H9 (cell line): ENCODE data around the gene SHTN1. TPM values are rescaled to one million over a fixed set of nuclear protein-coding genes. Genes with fewer than 3 reads are reported as not detected.

Experiments used
- DNase-seq: peaks from one replicate; pipeline ENCODE4 v3.0.0-alpha.2; 2017
- H2AFZ ChIP-seq: one replicate; pipeline ENCODE4 v1.6.1; 2013; ENCODE audit warnings: mild to moderate bottlenecking, low read length, control low read depth, moderate library complexity
- H2AK5ac ChIP-seq: 2 replicates; pipeline ENCODE4 v1.6.1; 2013; ENCODE audit warnings: low read length, control low read depth, mixed read lengths; ENCODE audit not compliant: insufficient read length
- H2BK120ac ChIP-seq: one replicate; pipeline ENCODE4 v1.6.1; 2013; ENCODE audit warnings: low read depth, mild to moderate bottlenecking, low read length, control low read depth, inconsistent platforms; ENCODE audit not compliant: poor library complexity, severe bottlenecking
- H2BK12ac ChIP-seq: 2 replicates; pipeline ENCODE4 v1.6.1; 2013; ENCODE audit warnings: low read length, control low read depth, mixed read lengths, low read depth; ENCODE audit not compliant: insufficient read length
- H2BK15ac ChIP-seq: 2 replicates; pipeline ENCODE4 v1.6.1; 2013; ENCODE audit warnings: low read depth, low read length, control low read depth
- H2BK20ac ChIP-seq: one replicate; pipeline ENCODE4 v1.6.1; 2013; ENCODE audit warnings: low read depth, mild to moderate bottlenecking, low read length, control low read depth, inconsistent platforms; ENCODE audit not compliant: poor library complexity, severe bottlenecking
- H2BK5ac ChIP-seq: 2 replicates; pipeline ENCODE4 v1.6.1; 2013; ENCODE audit warnings: low read length, control low read depth, mixed read lengths; ENCODE audit not compliant: insufficient read length
- H3K14ac ChIP-seq: 2 replicates; pipeline ENCODE4 v1.6.1; 2013; ENCODE audit warnings: low read length, control low read depth; ENCODE audit not compliant: insufficient read depth
- H3K18ac ChIP-seq: 2 replicates; pipeline ENCODE4 v1.6.1; 2013; ENCODE audit warnings: low read depth, mild to moderate bottlenecking, mixed read lengths, low read length, control low read depth; ENCODE audit not compliant: insufficient read length
- H3K23ac ChIP-seq: 2 replicates; pipeline ENCODE4 v1.6.1; 2013; ENCODE audit warnings: low read length, control low read depth, mixed read lengths, low read depth; ENCODE audit not compliant: insufficient read length
- H3K23me2 ChIP-seq: 2 replicates; pipeline ENCODE4 v1.6.1; 2013; ENCODE audit warnings: low read depth, mild to moderate bottlenecking, mixed read lengths, low read length, control low read depth; ENCODE audit not compliant: insufficient read length, poor library complexity, severe bottlenecking
- H3K27ac ChIP-seq: 2 replicates; pipeline ENCODE4 v1.5.1; 2013; ENCODE audit warnings: low read length, control low read depth, mixed read lengths, low read depth; ENCODE audit not compliant: insufficient read length
- H3K27me3 ChIP-seq: 2 replicates; pipeline ENCODE4 v1.6.1; 2013; ENCODE audit warnings: low read length, control low read depth, inconsistent platforms; ENCODE audit not compliant: insufficient read depth
- H3K4ac ChIP-seq: 2 replicates; pipeline ENCODE4 v1.6.1; 2013; ENCODE audit warnings: low read depth, mild to moderate bottlenecking, control low read depth, inconsistent platforms, low read length, moderate library complexity
- H3K4me1 ChIP-seq: 2 replicates; pipeline ENCODE4 v1.6.1; 2013; ENCODE audit warnings: low read length, control low read depth, inconsistent platforms; ENCODE audit not compliant: insufficient read depth
- H3K4me2 ChIP-seq: 2 replicates; pipeline ENCODE4 v1.6.1; 2013; ENCODE audit warnings: low read length, control low read depth, mixed read lengths; ENCODE audit not compliant: insufficient read length, insufficient read depth
- H3K56ac ChIP-seq: 2 replicates; pipeline ENCODE4 v1.6.1; 2013; ENCODE audit warnings: low read depth, mild to moderate bottlenecking, mixed read lengths, low read length, control low read depth; ENCODE audit not compliant: insufficient read length
- H3K79me1 ChIP-seq: 2 replicates; pipeline ENCODE4 v1.6.1; 2013; ENCODE audit warnings: low read depth, mild to moderate bottlenecking, moderate library complexity, low read length, control low read depth, inconsistent platforms; ENCODE audit not compliant: insufficient read depth, poor library complexity, severe bottlenecking
- H3K79me2 ChIP-seq: 2 replicates; pipeline ENCODE4 v1.6.1; 2013; ENCODE audit warnings: low read length, control low read depth, inconsistent platforms; ENCODE audit not compliant: insufficient read depth
- H3K9ac ChIP-seq: 2 replicates; pipeline ENCODE4 v1.6.1; 2013; ENCODE audit warnings: low read length, control low read depth, mixed read lengths; ENCODE audit not compliant: insufficient read length; ENCODE audit errors: extremely low read depth
- H3K9me3 ChIP-seq: one replicate; pipeline ENCODE4 v1.6.1; 2013; ENCODE audit warnings: low read depth, low read length, inconsistent platforms; ENCODE audit not compliant: control insufficient read depth
- H3T11ph ChIP-seq: one replicate; pipeline ENCODE4 v1.6.1; 2013; ENCODE audit warnings: mild to moderate bottlenecking, low read length, control low read depth, inconsistent platforms
- H4K20me1 ChIP-seq: one replicate; pipeline ENCODE4 v1.6.1; 2013; ENCODE audit not compliant: control insufficient read depth, insufficient read length, insufficient read depth
- H4K5ac ChIP-seq: 2 replicates; pipeline ENCODE4 v1.6.1; 2013; ENCODE audit warnings: low read depth, mild to moderate bottlenecking, mixed read lengths, low read length, control low read depth; ENCODE audit not compliant: insufficient read length
- H4K8ac ChIP-seq: replicated peaks from 2 replicates; pipeline ENCODE4 v1.6.1; 2013; ENCODE audit warnings: low read length, control low read depth, mixed read lengths, low read depth; ENCODE audit not compliant: insufficient read length
- H4K91ac ChIP-seq: 2 replicates; pipeline ENCODE4 v1.6.1; 2013; ENCODE audit warnings: low read depth, mild to moderate bottlenecking, moderate library complexity, mixed read lengths, low read length, control low read depth; ENCODE audit not compliant: insufficient read length
- H3K27ac Mint-ChIP-seq, 3 experiments: 2 replicates in 2 of 3; 3 replicates in 1 of 3; pipeline ENCODE4 v1.8.0; 2020 to 2021; ENCODE audit warnings: mixed read lengths in 3 of 3, mild to moderate bottlenecking in 1 of 3, moderate library complexity in 1 of 3
- H3K27me3 Mint-ChIP-seq: 2 replicates; pipeline ENCODE4 v1.8.0; 2021; ENCODE audit warnings: low read depth, mild to moderate bottlenecking, moderate library complexity, mixed read lengths
- H3K36me3 Mint-ChIP-seq, 3 experiments: 2 replicates in 2 of 3; 3 replicates in 1 of 3; pipeline ENCODE4 v1.8.0; 2020 to 2021; ENCODE audit warnings: low read depth in 3 of 3, mixed read lengths in 3 of 3; ENCODE audit not compliant: insufficient read depth in 1 of 3
- H3K4me1 Mint-ChIP-seq, 2 experiments: 2 replicates each; pipeline ENCODE4 v1.8.0; 2020; ENCODE audit warnings: mixed read lengths in 2 of 2
- H3K4me3 Mint-ChIP-seq, 2 experiments: 2 replicates in 1 of 2; 3 replicates in 1 of 2; pipeline ENCODE4 v1.8.0; 2020 to 2021; ENCODE audit warnings: mild to moderate bottlenecking in 2 of 2, mixed read lengths in 2 of 2, moderate library complexity in 1 of 2
- H3K9me3 Mint-ChIP-seq, 2 experiments: 2 replicates in 1 of 2; 3 replicates in 1 of 2; pipeline ENCODE4 v1.8.0; 2020; ENCODE audit warnings: mild to moderate bottlenecking in 2 of 2, mixed read lengths in 2 of 2, moderate library complexity in 1 of 2
- CTCF ChIP-seq: fragments of 200-600 bp; sonication (generic); conservative IDR thresholded peaks from 3 replicates; pipeline ENCODE4 v1.8.0; 2021; ENCODE audit warnings: antibody characterized with exemption, mild to moderate bottlenecking
- WGBS: extraction: QIAGEN DNeasy Blood & Tissue Kit; methylation state at CpG from one replicate; pipeline ENCODE4 v1.1.7; 2013; ENCODE audit warnings: missing lambda C conversion rate, low lambda C conversion rate, mixed read lengths; ENCODE audit not compliant: insufficient read length; ENCODE audit errors: extremely low coverage; 5-methylcytosine and 5-hydroxymethylcytosine counted together
- total RNA-seq: library from RNA; stranded (reverse); gene quantifications from 2 replicates; pipeline ENCODE4 v1.2.1, GENCODE V29; 2021

SHTN1 gene
- total RNA-seq, 1 experiment from 2014 or later = 22.1 TPM

GRCh38 chr10:116925056-116925455, 79.9 kb downstream of the SHTN1 start:
- Histone ChIP-seq H3K4ac (no peak overlapping the region), H3K4me1 (no peaks in the 10 kb centered on the region; the same call in 1 of the 2 replicates), H3K27ac (no peak overlapping the region), H4K91ac (no peak overlapping the region), H3K4me2 (no peak overlapping the region), H3K56ac (no peak overlapping the region), H2BK5ac (no peak overlapping the region), H3K23me2 (no peaks in the 10 kb centered on the region), H3T11ph (no peak overlapping the region), H4K8ac (no peak overlapping the region), H3K23ac (no peak overlapping the region), H3K79me1 (no peaks in the 10 kb centered on the region), H2BK20ac (no peak overlapping the region), H3K9me3 (no peaks in the 10 kb centered on the region), H4K20me1 (no peaks in the 10 kb centered on the region), H3K27me3 (no peaks in the 10 kb centered on the region), H2BK12ac (no peak overlapping the region), H2BK120ac (no peak overlapping the region), H3K79me2 (no peaks in the 10 kb centered on the region), H2AK5ac (no peak overlapping the region), H2AFZ (no peak overlapping the region), H3K9ac (no peak overlapping the region), H3K18ac (no peak overlapping the region), H2BK15ac (no peak overlapping the region), H4K5ac (no peak overlapping the region), H3K14ac (no peak overlapping the region)
- Mint-ChIP-seq H3K4me3 (no peak overlapping the region), H3K9me3 (no peaks in the 10 kb centered on the region; a peak in 1 of 5 replicates), H3K27ac (peak overlapping the region in 2 of 3 experiments; percentile 68 to 85; a peak in 2 of 7 replicates), H3K36me3 (peaks cover 11 to 26% (median 20%) of the 10 kb centered on the region in 3 experiments; a peak in 6 of 7 replicates), H3K4me1 (peaks cover 8 to 14% of the 10 kb centered on the region in 2 experiments), H3K27me3 (no peaks in the 10 kb centered on the region)
- no CpG with 5 or more reads among the region's 3 CpGs for WGBS
- no peak for TF ChIP-seq CTCF
- DNase-seq = no peak
